ENCODE measurements around the gene HAUS7. TPM values are rescaled to one million over a fixed set of nuclear protein-coding genes. Genes with fewer than 3 reads are reported as not detected.

Gene HAUS7
- polyA plus RNA-seq, 1 donor (not counting 4 experiments of a cell fraction or from before 2014, with no cell fraction given): 13.8 TPM

DNA sequence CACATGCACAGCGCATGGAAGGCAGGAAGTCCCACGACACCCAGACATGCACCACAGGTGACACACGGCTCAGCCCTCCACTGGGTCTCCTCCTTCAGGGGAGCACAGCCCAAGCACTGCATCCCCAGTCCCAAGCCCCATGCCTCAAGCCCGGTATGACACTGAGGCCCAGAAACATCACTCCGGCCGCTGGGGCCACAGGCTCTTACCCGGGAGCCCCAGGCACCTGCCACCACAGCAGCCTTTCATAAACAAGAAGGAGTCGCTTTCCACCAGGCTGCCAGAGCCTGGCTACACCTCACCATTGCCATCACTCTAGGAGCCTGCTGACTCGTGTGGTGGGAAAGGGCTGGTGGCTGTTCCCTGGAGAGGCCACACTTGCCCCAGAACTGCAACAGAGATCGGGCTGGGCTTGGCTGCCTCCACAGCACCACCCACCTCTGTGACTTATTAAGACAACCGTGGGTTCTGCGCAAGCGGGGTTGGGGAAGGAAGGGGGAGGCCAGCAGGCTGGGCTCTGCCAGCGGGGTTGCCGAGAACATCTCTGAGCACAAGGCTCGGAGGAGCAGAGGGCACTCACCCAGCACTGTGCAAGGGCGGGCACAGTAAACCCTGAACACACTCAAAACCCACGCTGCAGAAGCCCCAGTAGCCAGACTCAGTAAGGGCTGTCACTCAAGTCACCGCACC lies 4.5 kb downstream of the HAUS7 start:
- no peaks in the 10 kb centered on the region for H3K27me3 ChIP-seq (ENCODE audit: control insufficient read depth, extremely low read depth, insufficient read depth, low read length)
- H4K20me1 ChIP-seq (ENCODE audit: control insufficient read depth, extremely low read depth, insufficient read depth, low read length): no peaks in the 10 kb centered on the region
- dilution Hi-C loops (cut with MboI; ENCODE audit: extremely low pct_ligation_motif_present, low sequenced_read_pairs): no loop called here
- H3K9ac ChIP-seq (ENCODE audit: control insufficient read depth, extremely low read depth, insufficient read depth, low read length): no peak overlapping the region
- no peak overlapping the region for H2AFZ ChIP-seq (ENCODE audit: control insufficient read depth, low read length)
- H3K79me2 ChIP-seq (ENCODE audit: control insufficient read depth, insufficient read depth, low read length): peaks cover 4% of the 10 kb centered on the region
- H3K27ac ChIP-seq (ENCODE audit: control insufficient read depth, insufficient read depth, low read length): no peak overlapping the region
- FAIRE-seq: no peak
- no peak overlapping the region for H3K4me3 ChIP-seq (ENCODE audit: control insufficient read depth in 2 of 3, extremely low read depth in 1 of 3, insufficient read depth in 2 of 3, low read depth in 1 of 3, low read length in 3 of 3)
- DNase-seq (ENCODE audit: low read depth, low spot score): no peak
- no peaks in the 10 kb centered on the region for H3K36me3 ChIP-seq (ENCODE audit: control insufficient read depth in 2 of 2, extremely low read depth in 1 of 2, insufficient read depth in 2 of 2, low read length in 2 of 2)
- TF ChIP-seq, protein P1, sequence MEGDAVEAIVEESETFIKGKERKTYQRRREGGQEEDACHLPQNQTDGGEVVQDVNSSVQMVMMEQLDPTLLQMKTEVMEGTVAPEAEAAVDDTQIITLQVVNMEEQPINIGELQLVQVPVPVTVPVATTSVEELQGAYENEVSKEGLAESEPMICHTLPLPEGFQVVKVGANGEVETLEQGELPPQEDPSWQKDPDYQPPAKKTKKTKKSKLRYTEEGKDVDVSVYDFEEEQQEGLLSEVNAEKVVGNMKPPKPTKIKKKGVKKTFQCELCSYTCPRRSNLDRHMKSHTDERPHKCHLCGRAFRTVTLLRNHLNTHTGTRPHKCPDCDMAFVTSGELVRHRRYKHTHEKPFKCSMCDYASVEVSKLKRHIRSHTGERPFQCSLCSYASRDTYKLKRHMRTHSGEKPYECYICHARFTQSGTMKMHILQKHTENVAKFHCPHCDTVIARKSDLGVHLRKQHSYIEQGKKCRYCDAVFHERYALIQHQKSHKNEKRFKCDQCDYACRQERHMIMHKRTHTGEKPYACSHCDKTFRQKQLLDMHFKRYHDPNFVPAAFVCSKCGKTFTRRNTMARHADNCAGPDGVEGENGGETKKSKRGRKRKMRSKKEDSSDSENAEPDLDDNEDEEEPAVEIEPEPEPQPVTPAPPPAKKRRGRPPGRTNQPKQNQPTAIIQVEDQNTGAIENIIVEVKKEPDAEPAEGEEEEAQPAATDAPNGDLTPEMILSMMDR (optimal IDR thresholded peaks at IDR 0.05 in 1 of 3, IDR thresholded peaks at IDR 0.05 in 1 of 3, conservative IDR thresholded peaks at IDR 0.05 in 1 of 3; ENCODE audit: extremely low read depth in 1 of 3, insufficient read depth in 2 of 3, low read length in 3 of 3): no peak
- TF ChIP-seq EZH2 (IDR thresholded peaks at IDR 0.05; ENCODE audit: low read length): no peak
- no peak overlapping the region for H3K4me2 ChIP-seq (ENCODE audit: control insufficient read depth, extremely low read depth, insufficient read depth, low read depth, low read length)
- no peaks in the 10 kb centered on the region for H3K9me3 ChIP-seq (ENCODE audit: control insufficient read depth, low read depth, low read length)
- H3K4me1 ChIP-seq (ENCODE audit: control insufficient read depth, extremely low read depth, insufficient read depth, low read length): peaks cover 3% of the 10 kb centered on the region
- H3K9me1 ChIP-seq (ENCODE audit: control insufficient read depth, extremely low read depth, insufficient read depth, low read length): no peaks in the 10 kb centered on the region

DNA sequence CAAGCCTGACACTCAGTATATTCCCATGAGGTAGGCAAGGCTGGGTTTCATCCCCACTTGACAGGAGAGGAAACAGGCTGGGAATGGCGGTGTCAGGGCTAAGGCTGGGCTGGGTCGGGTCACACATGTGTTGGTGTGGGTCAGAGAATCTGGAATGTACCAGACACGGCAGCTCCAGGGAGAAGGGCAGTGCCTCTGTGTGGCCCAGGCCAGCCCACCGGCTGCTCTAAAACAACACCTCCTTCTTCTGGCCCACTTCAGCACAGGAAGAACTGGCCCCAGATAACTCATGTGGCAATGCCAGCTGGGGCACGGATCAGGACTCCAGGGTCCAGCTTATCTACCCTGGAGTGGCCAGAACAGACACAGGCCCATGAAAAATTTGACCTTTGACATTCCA lies 6.3 kb downstream of the HAUS7 start:
- Histone ChIP-seq H3K27me3 (ENCODE audit: control insufficient read depth, extremely low read depth, insufficient read depth, low read length) (no peaks in the 10 kb centered on the region), H3K4me1 (ENCODE audit: control insufficient read depth, extremely low read depth, insufficient read depth, low read length) (peaks cover 2% of the 10 kb centered on the region), H3K4me3 (ENCODE audit: control insufficient read depth in 2 of 3, extremely low read depth in 1 of 3, insufficient read depth in 2 of 3, low read depth in 1 of 3, low read length in 3 of 3) (no peak overlapping the region), H3K36me3 (ENCODE audit: control insufficient read depth in 2 of 2, extremely low read depth in 1 of 2, insufficient read depth in 2 of 2, low read length in 2 of 2) (no peaks in the 10 kb centered on the region), H3K4me2 (ENCODE audit: control insufficient read depth, extremely low read depth, insufficient read depth, low read depth, low read length) (no peak overlapping the region), H3K27ac (ENCODE audit: control insufficient read depth, insufficient read depth, low read length) (no peak overlapping the region), H3K9ac (ENCODE audit: control insufficient read depth, extremely low read depth, insufficient read depth, low read length) (no peak overlapping the region), H2AFZ (ENCODE audit: control insufficient read depth, low read length) (no peak overlapping the region), H4K20me1 (ENCODE audit: control insufficient read depth, extremely low read depth, insufficient read depth, low read length) (no peaks in the 10 kb centered on the region), H3K9me1 (ENCODE audit: control insufficient read depth, extremely low read depth, insufficient read depth, low read length) (no peaks in the 10 kb centered on the region), H3K9me3 (ENCODE audit: control insufficient read depth, low read depth, low read length) (no peaks in the 10 kb centered on the region), H3K79me2 (ENCODE audit: control insufficient read depth, insufficient read depth, low read length) (no peaks in the 10 kb centered on the region)
- DNase-seq (ENCODE audit: low read depth, low spot score) (no peak), FAIRE-seq (no peak)
- no peak for TF ChIP-seq EZH2 (IDR thresholded peaks at IDR 0.05; ENCODE audit: low read length)
- TF ChIP-seq, protein P1 (optimal IDR thresholded peaks at IDR 0.05 in 1 of 3, IDR thresholded peaks at IDR 0.05 in 1 of 3, conservative IDR thresholded peaks at IDR 0.05 in 1 of 3; ENCODE audit: extremely low read depth in 1 of 3, insufficient read depth in 2 of 3, low read length in 3 of 3): no peak
- dilution Hi-C loops (cut with MboI; ENCODE audit: extremely low pct_ligation_motif_present, low sequenced_read_pairs): no loop called here

All from keratinocyte (primary cell).